ENCODE measurements around the gene KREMEN1. TPM values are rescaled to one million over a fixed set of nuclear protein-coding genes. Genes with fewer than 3 reads are reported as not detected.

Gene KREMEN1
- total and polyA plus RNA-seq, 3 donors from 2014 or later = 42.5 to 54.9 (median 54.5) TPM

DNA sequence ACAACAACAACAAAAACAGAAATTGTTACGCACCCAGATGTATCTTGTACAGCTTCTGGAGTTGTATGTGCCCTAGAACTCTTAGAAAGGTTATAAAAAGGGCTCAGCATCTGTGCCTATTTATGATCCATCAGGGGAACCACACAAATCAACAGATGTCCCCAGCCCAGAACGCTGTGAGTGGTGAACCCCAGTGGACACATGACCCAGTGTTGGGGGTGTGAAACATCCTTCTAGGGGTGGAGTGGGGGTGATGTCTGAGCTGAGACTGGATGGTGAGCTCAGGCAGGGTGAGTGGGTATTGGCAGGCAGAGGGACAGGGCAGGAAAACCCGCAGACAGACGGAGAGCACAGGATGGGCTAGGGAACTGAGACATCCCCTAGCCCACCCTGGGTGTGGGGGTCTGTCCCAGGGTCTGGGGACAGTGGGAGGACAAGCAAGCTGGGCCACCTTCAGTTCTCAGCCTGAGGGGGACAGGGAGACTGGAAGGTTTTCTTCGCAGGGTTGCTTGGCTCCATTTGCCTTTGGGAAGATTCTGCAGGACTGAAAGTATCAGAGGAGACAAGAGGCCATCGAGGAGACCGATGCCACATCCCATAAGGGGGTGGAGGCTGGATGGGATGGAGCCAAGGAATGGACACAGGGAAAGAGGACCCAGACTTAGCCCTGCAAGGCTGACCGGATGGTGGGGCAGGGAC, 127.0 kb downstream of the KREMEN1 start:
- Histone ChIP-seq H3K27ac (no peak overlapping the region), H3K4me3 (no peak overlapping the region), H3K27me3 (no peaks in the 10 kb centered on the region), H3K36me3 (ENCODE audit: low read depth, missing control alignments) (no peaks in the 10 kb centered on the region), H3K4me1 (no peaks in the 10 kb centered on the region), H3K9me3 (no peaks in the 10 kb centered on the region)
- DNase-seq = no peak
- WGBS, 2 donors = 80 to 82% methylated on average over 8 of the region's 8 CpGs
- intact Hi-C loops (cut with DNase I; ENCODE audit: low total_unique reads) = no loop called here
- TF ChIP-seq CTCF (IDR thresholded peaks at IDR 0.05) = no peak
- no peak for TF ChIP-seq POLR2A (IDR thresholded peaks at IDR 0.05)

GRCh38 chr22:29200901-29201300, 128.1 kb downstream of the KREMEN1 start:
- H3K4me3 ChIP-seq = no peak overlapping the region
- no peak for TF ChIP-seq CTCF (IDR thresholded peaks at IDR 0.05)
- no peak for TF ChIP-seq POLR2A (IDR thresholded peaks at IDR 0.05)
- H3K27me3 ChIP-seq = no peaks in the 10 kb centered on the region
- intact Hi-C loops (cut with DNase I; ENCODE audit: low total_unique reads) = no loop called here
- H3K36me3 ChIP-seq (ENCODE audit: low read depth, missing control alignments) = no peaks in the 10 kb centered on the region
- H3K4me1 ChIP-seq = no peaks in the 10 kb centered on the region
- no peak for DNase-seq
- 89 to 92% methylated on average over 5 to 7 of the region's 7 CpGs for WGBS, 2 donors
- H3K27ac ChIP-seq = no peak overlapping the region
- no peaks in the 10 kb centered on the region for H3K9me3 ChIP-seq

DNA sequence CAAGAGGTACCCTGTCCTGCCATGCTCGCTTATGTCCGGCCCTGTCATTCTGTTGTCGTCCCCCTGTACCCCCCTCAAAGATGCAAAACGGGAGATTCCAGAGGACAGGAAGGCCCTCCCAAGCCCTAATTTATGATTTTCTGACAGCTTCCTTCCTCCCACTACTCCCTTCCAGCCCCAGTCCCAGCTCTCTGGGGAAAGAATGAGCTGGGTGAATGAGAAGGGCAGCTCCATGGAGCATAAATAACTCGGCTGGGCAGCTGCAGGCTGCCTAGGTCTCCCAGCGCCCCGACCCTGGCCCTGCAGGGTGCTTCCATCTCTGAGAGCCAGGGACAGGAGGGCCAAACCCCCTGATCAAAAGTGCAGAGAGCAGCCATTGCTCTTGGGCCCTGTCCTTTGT, 128.9 kb downstream of the KREMEN1 start:
- Histone ChIP-seq H3K9me3 (no peaks in the 10 kb centered on the region), H3K4me3 (no peak overlapping the region), H3K27me3 (no peaks in the 10 kb centered on the region), H3K36me3 (ENCODE audit: low read depth, missing control alignments) (no peaks in the 10 kb centered on the region), H3K4me1 (peaks cover 5% of the 10 kb centered on the region), H3K27ac (no peak overlapping the region)
- intact Hi-C loops (cut with DNase I; ENCODE audit: low total_unique reads) = no loop called here
- DNase-seq = no peak
- TF ChIP-seq CTCF (IDR thresholded peaks at IDR 0.05) = no peak
- no peak for TF ChIP-seq POLR2A (IDR thresholded peaks at IDR 0.05)
- WGBS, 2 donors = 72% methylated on average over 4 to 7 of the region's 7 CpGs

DNA sequence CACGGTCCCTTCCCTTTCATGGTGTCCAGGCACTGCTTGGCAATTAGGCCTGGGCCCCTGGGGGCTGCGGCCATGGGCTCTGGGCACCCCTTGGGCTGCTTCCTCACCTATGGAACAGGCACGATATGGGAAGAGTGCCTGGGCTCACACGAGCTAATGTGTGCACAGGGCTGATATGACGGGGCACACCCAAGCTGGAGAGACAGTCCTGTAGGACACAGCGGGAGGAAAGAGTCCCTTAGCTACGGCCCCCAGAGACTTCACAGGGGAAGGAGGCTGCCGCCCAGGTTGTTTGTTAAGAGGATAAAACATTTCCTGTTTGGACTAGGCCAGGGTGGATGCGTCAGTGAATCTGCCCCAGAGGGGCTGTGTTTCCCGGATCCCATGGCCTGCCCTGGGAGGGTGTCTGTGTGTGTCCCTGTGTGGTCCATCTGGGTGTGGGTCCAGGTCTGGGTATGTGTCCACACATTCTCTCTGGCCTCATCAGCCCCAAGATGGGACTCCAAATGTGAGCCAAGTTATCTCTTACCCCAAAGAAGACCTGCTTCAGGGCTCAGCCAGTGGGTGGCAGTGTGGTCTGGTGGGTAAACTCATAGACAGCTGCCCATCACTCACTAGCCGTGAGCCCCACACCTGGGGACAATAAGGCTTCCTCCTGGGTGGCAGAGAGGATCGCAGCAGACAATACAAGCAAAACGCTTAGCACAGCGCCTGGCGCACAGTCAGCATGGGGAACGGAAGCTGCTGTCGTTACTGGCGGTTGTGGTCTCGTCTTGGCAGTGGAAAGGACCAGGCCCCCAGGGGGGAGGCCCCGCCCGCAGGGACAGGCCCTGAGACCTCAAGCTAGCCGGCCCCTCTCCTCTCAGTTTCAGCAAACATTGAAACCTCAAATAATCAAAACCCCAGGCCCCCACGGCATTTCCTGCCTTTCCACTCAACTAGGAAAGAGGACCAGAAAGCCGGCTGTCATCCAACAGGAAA, 129.7 kb downstream of the KREMEN1 start:
- H3K36me3 ChIP-seq (ENCODE audit: low read depth, missing control alignments) = no peaks in the 10 kb centered on the region
- H3K27ac ChIP-seq = no peak overlapping the region
- WGBS, 2 donors = 65 to 66% methylated on average over 7 to 21 of the region's 24 CpGs
- H3K27me3 ChIP-seq = no peaks in the 10 kb centered on the region
- TF ChIP-seq POLR2A (IDR thresholded peaks at IDR 0.05) (no peak), CTCF (IDR thresholded peaks at IDR 0.05) (peak in 1 of 3 experiments; percentile 15)
- no peak overlapping the region for H3K4me3 ChIP-seq
- DNase-seq = no peak
- intact Hi-C loops (cut with DNase I; ENCODE audit: low total_unique reads) = no loop called here
- no peaks in the 10 kb centered on the region for H3K9me3 ChIP-seq
- H3K4me1 ChIP-seq = peaks cover 5% of the 10 kb centered on the region
